Testis (tissue), 3 donors: ENCODE measurements around the gene ANKS6. TPM values are rescaled to one million over a fixed set of nuclear protein-coding genes. Genes with fewer than 3 reads are reported as not detected.

ENCODE experiments used
- DNase-seq: peaks from one replicate; pipeline ENCODE4 v3.0.0-alpha.2; 2019
- H3K27ac ChIP-seq, 2 donors: fragments of 200-600 bp; sonication (generic); one replicate each; pipeline ENCODE4 v1.5.1; 2019
- H3K27me3 ChIP-seq: fragments of 200-600 bp; sonication (generic); one replicate; pipeline ENCODE4 v1.5.1; 2019
- H3K36me3 ChIP-seq: fragments of 200-600 bp; sonication (generic); one replicate; pipeline ENCODE4 v1.5.1; 2017; ENCODE audit warnings: low read depth; ENCODE audit errors: missing control alignments
- H3K4me1 ChIP-seq: fragments of 200-600 bp; sonication (generic); one replicate; pipeline ENCODE4 v1.5.1; 2019
- H3K4me3 ChIP-seq, 2 donors: fragments of 200-600 bp; sonication (generic); one replicate each; pipeline ENCODE4 v1.5.1; 2017 to 2019
- H3K9me3 ChIP-seq: fragments of 200-600 bp; sonication (generic); one replicate; pipeline ENCODE4 v1.5.1; 2017
- CTCF ChIP-seq, 3 experiments: fragments of 450-650 bp in 2 of 3; fragments of 200-600 bp in 1 of 3; sonication (generic) in 1 of 3; IDR thresholded peaks; one replicate each; pipeline ENCODE4 v1.5.1; 2016 to 2019; ENCODE audit warnings: antibody characterized with exemption in 3 of 3, mild to moderate bottlenecking in 2 of 3, moderate library complexity in 1 of 3
- POLR2A ChIP-seq: fragments of 450-650 bp; IDR thresholded peaks from one replicate; pipeline ENCODE4 v1.6.1; 2017; ENCODE audit warnings: antibody characterized with exemption, mild to moderate bottlenecking, moderate library complexity
- WGBS, 2 donors: methylation state at CpG; one replicate each; pipeline ENCODE4 v1.1.5; 2018; 5-methylcytosine and 5-hydroxymethylcytosine counted together
- intact Hi-C: fragments of 100-400 bp; cut with DNase I; formaldehyde crosslinking; loops from one replicate; pipeline ENCODE4 v1.15.1; 2023; ENCODE audit warnings: low total_unique reads
- polyA plus RNA-seq: library from polyadenylated mRNA; stranded (reverse); fragments of 350-450 nt; fragmentation: Illumina TruSeq; extraction: RNeasy Lipid Tissue Mini Kit (QIAGEN cat#74804); gene quantifications from one replicate; pipeline ENCODE4 v1.2.3, GENCODE V29; 2014; ENCODE audit warnings: low read depth, low replicate concordance; ENCODE audit not compliant: insufficient read depth
- total RNA-seq, 2 donors: library from RNA; depleted of rRNA; stranded (reverse); fragments of >200 nt; gene quantifications; one replicate each; pipeline ENCODE4 v1.2.3, GENCODE V29; 2016

The ANKS6 gene
- total and polyA plus RNA-seq, 3 donors from 2014 or later = 12.8 to 33.6 (median 24.2) TPM

GRCh38 chr9:98778711-98779530, 17.4 kb downstream of the ANKS6 start:
- 68 to 79% methylated on average over 8 of the region's 8 CpGs for WGBS, 2 donors

GRCh38 chr9:98778251-98778650, 18.1 kb downstream of the ANKS6 start:
- 97 to 100% methylated on average over 2 to 8 of the region's 8 CpGs for WGBS, 2 donors
- TF ChIP-seq POLR2A (no peak), CTCF (IDR thresholded peaks at IDR 0.05) (no peak)
- H3K27ac ChIP-seq = no peak overlapping the region
- H3K36me3 ChIP-seq = no peaks in the 10 kb centered on the region
- no peak for DNase-seq
- no peak overlapping the region for H3K4me3 ChIP-seq
- intact Hi-C loops = no loop called here
- H3K27me3 ChIP-seq = no peaks in the 10 kb centered on the region
- H3K9me3 ChIP-seq = no peaks in the 10 kb centered on the region
- no peaks in the 10 kb centered on the region for H3K4me1 ChIP-seq

More at GRCh38 chr9:98778711-98779530, 17.4 kb downstream of the ANKS6 start:
- Histone ChIP-seq H3K27ac (no peak overlapping the region), H3K4me1 (no peaks in the 10 kb centered on the region), H3K4me3 (no peak overlapping the region), H3K27me3 (no peaks in the 10 kb centered on the region), H3K9me3 (no peaks in the 10 kb centered on the region), H3K36me3 (no peaks in the 10 kb centered on the region)
- TF ChIP-seq POLR2A (no peak), CTCF (IDR thresholded peaks at IDR 0.05) (no peak)
- DNase-seq = no peak
- intact Hi-C loops = no loop called here

- H3K27ac ChIP-seq = no peak overlapping the region
- no peaks in the 10 kb centered on the region for H3K4me1 ChIP-seq
- TF ChIP-seq CTCF (IDR thresholded peaks at IDR 0.05) (no peak), POLR2A (no peak)
- no peaks in the 10 kb centered on the region for H3K27me3 ChIP-seq
- no peaks in the 10 kb centered on the region for H3K9me3 ChIP-seq
- intact Hi-C loops = no loop called here
- 88% methylated on average over 4 of the region's 4 CpGs for WGBS, 2 donors
- H3K36me3 ChIP-seq = no peaks in the 10 kb centered on the region
- no peak overlapping the region for H3K4me3 ChIP-seq
- DNase-seq = no peak
Observed at GRCh38 chr9:98777618-98778017, 18.7 kb downstream of the ANKS6 start.

GRCh38 chr9:98775831-98776441, 20.4 kb downstream of the ANKS6 start:
- H3K27ac ChIP-seq = no peak overlapping the region
- WGBS, 2 donors = 51 to 55% methylated on average over 8 of the region's 8 CpGs
- H3K27me3 ChIP-seq = no peaks in the 10 kb centered on the region
- peak; percentile 14 to 56 (median 31) for TF ChIP-seq CTCF (IDR thresholded peaks at IDR 0.05)
- no peak for TF ChIP-seq POLR2A
- no peaks in the 10 kb centered on the region for H3K9me3 ChIP-seq
- intact Hi-C loops = no loop called here
- H3K4me1 ChIP-seq = no peaks in the 10 kb centered on the region
- peak; percentile 67 for DNase-seq
- H3K4me3 ChIP-seq = no peak overlapping the region
- H3K36me3 ChIP-seq = no peaks in the 10 kb centered on the region
